HG03439 (cell line): ENCODE results near the gene TGM6.

Experiments used
- ATAC-seq: cut with Tn5 transposase; IDR thresholded peaks from one replicate; pipeline ENCODE4 v1.9.1; 2021; ENCODE audit warnings: mild to moderate bottlenecking, moderate library complexity; ENCODE audit not compliant: unreplicated experiment

The TGM6 gene

GRCh38 chr20:2380601-2381000, at the start of gene TGM6:
Gene TGM6, plus strand, starts transcription at chr20:2380901. Its CDS starts 68 bp downstream, at chr20:2380969.
- no peak for ATAC-seq

GRCh38 chr20:2331106-2331505, 49.6 kb upstream of the TGM6 start:
- no peak for ATAC-seq

- no peak for ATAC-seq
These were observed 48.7 kb upstream of the TGM6 start for GRCh38 chr20:2331901-2332565.

GRCh38 chr20:2332711-2333110, 48.0 kb upstream of the TGM6 start:
- no peak for ATAC-seq

GRCh38 chr20:2333821-2334220, 46.9 kb upstream of the TGM6 start:
- no peak for ATAC-seq

- no peak for ATAC-seq
These were observed 45.4 kb upstream of the TGM6 start for GRCh38 chr20:2335096-2335870.

- no peak for ATAC-seq
These were observed 44.2 kb upstream of the TGM6 start for GRCh38 chr20:2336471-2336870.

- ATAC-seq: no peak
These were observed 43.6 kb upstream of the TGM6 start for GRCh38 chr20:2337142-2337541.

- no peak for ATAC-seq
These were observed 42.2 kb upstream of the TGM6 start for GRCh38 chr20:2338411-2339066.

GRCh38 chr20:2340136-2340535, 40.6 kb upstream of the TGM6 start:
- ATAC-seq: no peak

- ATAC-seq: no peak
These were observed 39.9 kb upstream of the TGM6 start for GRCh38 chr20:2340823-2341222.

GRCh38 chr20:2341336-2341735, 39.4 kb upstream of the TGM6 start:
- ATAC-seq: no peak

- ATAC-seq: no peak
These were observed 38.5 kb upstream of the TGM6 start for GRCh38 chr20:2342243-2342642.

- ATAC-seq: no peak
These were observed 34.5 kb upstream of the TGM6 start for GRCh38 chr20:2346188-2346587.

GRCh38 chr20:2348336-2348735, 32.4 kb upstream of the TGM6 start:
- no peak for ATAC-seq

- no peak for ATAC-seq
These were observed 30.9 kb upstream of the TGM6 start for GRCh38 chr20:2349801-2350200.

GRCh38 chr20:2350606-2351005, 30.1 kb upstream of the TGM6 start:
- ATAC-seq: no peak

- no peak for ATAC-seq
These were observed 27.5 kb upstream of the TGM6 start for GRCh38 chr20:2353231-2353630.

GRCh38 chr20:2357114-2357513, 23.6 kb upstream of the TGM6 start:
- no peak for ATAC-seq

GRCh38 chr20:2358006-2358405, 22.7 kb upstream of the TGM6 start:
- ATAC-seq: no peak

GRCh38 chr20:2361035-2361593, 19.6 kb upstream of the TGM6 start:
- no peak for ATAC-seq

GRCh38 chr20:2363187-2363586, 17.5 kb upstream of the TGM6 start:
- ATAC-seq: no peak
